GM23338 (cell line): ENCODE measurements around the gene CLDN1. TPM values are rescaled to one million over a fixed set of nuclear protein-coding genes. Genes with fewer than 3 reads are reported as not detected.

Experiments
- ATAC-seq: fragments of 200-7000 bp; cut with Tn5 transposase; 3 replicates; pipeline ENCODE4 v1.9.1; 2020
- DNase-seq: peaks from one replicate; pipeline ENCODE4 v3.0.0-alpha.2; 2015; ENCODE audit warnings: low spot score
- H2AFZ ChIP-seq: fragments of 200-600 bp; sonication (generic); 2 replicates; pipeline ENCODE4 v1.8.0; 2016; ENCODE audit warnings: antibody characterized with exemption, mild to moderate bottlenecking, moderate library complexity
- H3F3A ChIP-seq: fragments of 200-600 bp; sonication (generic); replicated peaks from 2 replicates; pipeline ENCODE4 v1.8.0; 2017; ENCODE audit warnings: antibody characterized with exemption, mixed run types, low read depth
- H3K27ac ChIP-seq: fragments of 200-600 bp; sonication (generic); 2 replicates; pipeline ENCODE4 v1.6.1; 2016; ENCODE audit warnings: low read depth
- H3K27me3 ChIP-seq: fragments of 200-600 bp; sonication (generic); 2 replicates; pipeline ENCODE4 v1.8.0; 2016; ENCODE audit warnings: mild to moderate bottlenecking, mixed run types, moderate library complexity; ENCODE audit not compliant: insufficient read depth
- H3K36me3 ChIP-seq: fragments of 200-600 bp; sonication (generic); 2 replicates; pipeline ENCODE4 v1.8.0; 2016; ENCODE audit warnings: mild to moderate bottlenecking; ENCODE audit not compliant: insufficient read depth
- H3K4me1 ChIP-seq: fragments of 200-600 bp; sonication (generic); 2 replicates; pipeline ENCODE4 v1.8.0; 2016; ENCODE audit warnings: mild to moderate bottlenecking, moderate library complexity; ENCODE audit not compliant: insufficient read depth
- H3K4me2 ChIP-seq: fragments of 200-600 bp; sonication (generic); 2 replicates; pipeline ENCODE4 v1.7.1; 2017; ENCODE audit warnings: mixed run types
- H3K4me3 ChIP-seq: fragments of 200-600 bp; sonication (generic); 2 replicates; pipeline ENCODE4 v1.6.1; 2016; ENCODE audit warnings: mixed run types
- H3K79me2 ChIP-seq: fragments of 200-600 bp; sonication (generic); replicated peaks from 2 replicates; pipeline ENCODE4 v1.8.0; 2017; ENCODE audit warnings: mild to moderate bottlenecking; ENCODE audit not compliant: insufficient read depth
- H3K9me2 ChIP-seq: fragments of 200-600 bp; sonication (generic); 2 replicates; pipeline ENCODE4 v1.8.0; 2017; ENCODE audit not compliant: insufficient read depth
- H4K20me1 ChIP-seq: fragments of 200-600 bp; sonication (generic); replicated peaks from 2 replicates; pipeline ENCODE4 v1.8.0; 2017; ENCODE audit warnings: mild to moderate bottlenecking; ENCODE audit not compliant: insufficient read depth
- H3K27ac Mint-ChIP-seq: 2 replicates; pipeline ENCODE4 v1.8.0; 2020; ENCODE audit warnings: inconsistent platforms, mild to moderate bottlenecking, moderate library complexity, mixed read lengths
- H3K27me3 Mint-ChIP-seq: 3 replicates; pipeline ENCODE4 v1.8.0; 2022; ENCODE audit warnings: low read depth, mild to moderate bottlenecking, moderate library complexity, mixed read lengths, inconsistent platforms; ENCODE audit not compliant: insufficient read depth, poor library complexity
- H3K36me3 Mint-ChIP-seq: 3 replicates; pipeline ENCODE4 v1.8.0; 2021; ENCODE audit warnings: low read depth, mild to moderate bottlenecking, inconsistent platforms, moderate library complexity, mixed read lengths
- H3K4me1 Mint-ChIP-seq: 3 replicates; pipeline ENCODE4 v1.8.0; 2020; ENCODE audit warnings: mild to moderate bottlenecking, inconsistent platforms, mixed read lengths
- H3K4me3 Mint-ChIP-seq: 3 replicates; pipeline ENCODE4 v1.8.0; 2021; ENCODE audit warnings: moderate library complexity, mild to moderate bottlenecking, inconsistent platforms, mixed read lengths
- H3K9me3 Mint-ChIP-seq: 3 replicates; pipeline ENCODE4 v1.8.0; 2020; ENCODE audit warnings: moderate library complexity, mild to moderate bottlenecking, inconsistent platforms, mixed read lengths
- CREB1 ChIP-seq: fragments of 250-450 bp; sonication (Bioruptor Pico); IDR thresholded peaks from 2 replicates; pipeline ENCODE4 v1.5.0; 2020; ENCODE audit warnings: low read depth, mild to moderate bottlenecking, moderate library complexity
- CTCF ChIP-seq, 2 experiments: fragments of 200-600 bp in 1 of 2; sonication (generic) in 1 of 2; conservative IDR thresholded peaks; 2 replicates each; pipeline versions ENCODE4 v1.5.1 to v1.6.1; 2016 to 2017; ENCODE audit warnings: antibody characterized with exemption in 2 of 2, low read depth in 2 of 2, mild to moderate bottlenecking in 2 of 2, moderate library complexity in 1 of 2
- ETS1 ChIP-seq: IDR thresholded peaks from 2 replicates; pipeline ENCODE4 v1.6.1; 2016; ENCODE audit warnings: antibody characterized with exemption
- EZH2 ChIP-seq: fragments of 200-600 bp; sonication (generic); IDR thresholded peaks from one replicate; pipeline ENCODE4 v1.8.0; 2017; ENCODE audit warnings: antibody characterized with exemption, mild to moderate bottlenecking, low read depth; ENCODE audit not compliant: unreplicated experiment
- EZH2phosphoT487 ChIP-seq: fragments of 200-600 bp; sonication (generic); IDR thresholded peaks from one replicate; pipeline ENCODE4 v1.8.1; 2018; ENCODE audit warnings: antibody characterized with exemption; ENCODE audit not compliant: unreplicated experiment
- JUNB ChIP-seq: IDR thresholded peaks from one replicate; pipeline ENCODE4 v1.6.1; 2016; ENCODE audit warnings: antibody characterized with exemption; ENCODE audit not compliant: unreplicated experiment
- NANOG ChIP-seq: IDR thresholded peaks from 2 replicates; pipeline ENCODE4 v1.6.1; 2016; ENCODE audit warnings: antibody characterized with exemption, borderline replicate concordance
- POLR2AphosphoS5 ChIP-seq: IDR thresholded peaks from 2 replicates; pipeline ENCODE4 v1.6.1; 2016; ENCODE audit warnings: antibody characterized with exemption, low read depth
- REST ChIP-seq: IDR thresholded peaks from one replicate; pipeline ENCODE4 v1.6.1; 2018; ENCODE audit warnings: antibody characterized with exemption; ENCODE audit not compliant: unreplicated experiment
- STAT1 ChIP-seq: IDR thresholded peaks from one replicate; pipeline ENCODE4 v1.6.1; 2016; ENCODE audit warnings: antibody characterized with exemption; ENCODE audit not compliant: unreplicated experiment
- ZNF114 ChIP-seq: fragments of 250-450 bp; sonication (Bioruptor Pico); IDR thresholded peaks from 2 replicates; pipeline ENCODE4 v1.5.0; 2020; ENCODE audit warnings: mild to moderate bottlenecking, moderate library complexity
- ZNF331 ChIP-seq: fragments of 250-450 bp; sonication (Bioruptor Pico); IDR thresholded peaks from 2 replicates; pipeline ENCODE4 v1.5.0; 2020; ENCODE audit warnings: low read depth, mild to moderate bottlenecking, moderate library complexity
- ZNF462 ChIP-seq: fragments of 250-450 bp; sonication (Bioruptor Pico); IDR thresholded peaks from 2 replicates; pipeline ENCODE4 v1.5.0; 2020; ENCODE audit warnings: mild to moderate bottlenecking, moderate library complexity
- polyA plus RNA-seq: library from polyadenylated mRNA; unstranded; fragments of >200 nt; fragmentation: Nextera tagmentation; extraction: Ambion mirVana; gene quantifications from 2 replicates; pipeline ENCODE4 v1.2.1, GENCODE V29; 2016
- total RNA-seq: library from RNA; depleted of rRNA; stranded (reverse); fragments of >200 nt; shearing (Covaris generic); gene quantifications from 2 replicates; pipeline ENCODE4 v1.2.3, GENCODE V29; 2014

Gene CLDN1
- total and polyA plus RNA-seq, 2 experiments from 2014 or later, result 2.5 to 4.6 TPM

- ATAC-seq, result no peak
- peak overlapping the region; percentile 87 for H2AFZ ChIP-seq
Observed at GRCh38 chr3:190323246-190323626, 990 bp upstream of the CLDN1 start.

More at GRCh38 chr3:190323246-190323626, 990 bp upstream of the CLDN1 start:
- Histone ChIP-seq H3K4me3 (no peak overlapping the region), H3K4me1 (peaks cover 33% of the 10 kb centered on the region), H3K79me2 (no peaks in the 10 kb centered on the region), H3F3A (no peaks in the 10 kb centered on the region), H4K20me1 (no peaks in the 10 kb centered on the region; the same call in 1 of the 2 replicates), H3K4me2 (peak overlapping the region; percentile 92), H3K36me3 (no peaks in the 10 kb centered on the region), H3K27ac (no peak overlapping the region), H3K9me2 (no peaks in the 10 kb centered on the region), H3K27me3 (peaks cover 24% of the 10 kb centered on the region)
- H3K27ac Mint-ChIP-seq, result no peak overlapping the region
- peaks cover 40% of the 10 kb centered on the region for H3K4me1 Mint-ChIP-seq
- no peaks in the 10 kb centered on the region for H3K9me3 Mint-ChIP-seq
- H3K36me3 Mint-ChIP-seq, result no peaks in the 10 kb centered on the region
- peak overlapping the region; percentile 62 for H3K4me3 Mint-ChIP-seq
- H3K27me3 Mint-ChIP-seq, result peaks cover 15% of the 10 kb centered on the region
- DNase-seq, result peak; percentile 15
- TF ChIP-seq EZH2 (no peak), NANOG (no peak), CREB1 (CRISPR knock-in tag) (no peak), EZH2phosphoT487 (no peak), REST (no peak), ZNF331 (no peak), JUNB (no peak), ZNF462 (CRISPR knock-in tag) (no peak), POLR2AphosphoS5 (no peak), STAT1 (no peak), ETS1 (no peak), CTCF (conservative IDR thresholded peaks at IDR 0.05; ENCODE audit: low read depth in 2 of 2) (no peak), ZNF114 (no peak)
